Fibroblast of the conjunctiva (primary cell): ENCODE results near the gene IPO7.
"Not testable (repeated sequence)": the region's sequence is repeated elsewhere in the genome, so short reads cannot be mapped to it uniquely, and the experiment has no call there.

Experiments used
- DNase-seq: peaks from one replicate; pipeline ENCODE4 v3.0.0-alpha.2; 2010; ENCODE audit warnings: low read depth

Gene IPO7

DNA sequence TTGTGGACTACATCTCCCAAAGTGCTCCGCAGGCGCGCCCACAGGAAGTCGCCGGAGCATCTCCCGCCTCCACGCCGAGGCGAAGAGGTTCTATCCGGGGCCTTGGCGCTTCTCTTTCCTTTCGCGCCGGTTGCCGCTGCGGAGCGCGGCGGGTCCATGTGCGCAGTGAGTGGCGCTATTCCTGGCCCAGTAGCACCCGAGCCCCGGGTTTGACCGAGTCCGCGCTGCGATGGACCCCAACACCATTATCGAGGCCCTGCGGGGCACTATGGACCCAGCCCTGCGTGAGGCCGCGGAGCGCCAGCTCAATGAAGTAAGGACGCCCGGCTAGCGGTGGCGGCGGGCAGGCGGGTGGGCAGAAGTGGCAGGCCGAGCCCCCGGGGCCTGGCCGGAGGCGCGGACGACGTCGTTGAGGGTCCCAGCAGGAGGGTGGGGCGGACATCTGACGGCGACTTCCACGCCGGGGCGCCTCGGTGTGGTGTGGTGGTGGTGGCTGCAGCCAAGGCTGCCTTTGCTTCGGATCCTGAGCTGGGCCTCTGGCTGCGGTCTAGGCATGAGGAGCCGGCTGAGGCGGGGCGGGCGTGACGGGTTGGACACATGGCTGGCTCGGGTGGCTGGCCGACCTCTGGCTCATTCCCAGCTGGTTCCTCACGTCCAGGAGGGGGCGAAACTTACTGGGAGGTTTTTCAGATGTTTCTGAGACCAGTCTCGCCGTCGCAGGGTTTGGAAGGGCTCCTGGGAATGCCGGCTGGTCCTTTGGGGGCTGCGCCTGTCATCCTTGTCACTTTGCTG lies at the start of gene IPO7:
IPO7 (plus strand) TSS at position 118 of the 792 bp plus-strand sequence; CDS start at position 230, 112 bp downstream.
- DNase-seq = peak; percentile 82

DNA sequence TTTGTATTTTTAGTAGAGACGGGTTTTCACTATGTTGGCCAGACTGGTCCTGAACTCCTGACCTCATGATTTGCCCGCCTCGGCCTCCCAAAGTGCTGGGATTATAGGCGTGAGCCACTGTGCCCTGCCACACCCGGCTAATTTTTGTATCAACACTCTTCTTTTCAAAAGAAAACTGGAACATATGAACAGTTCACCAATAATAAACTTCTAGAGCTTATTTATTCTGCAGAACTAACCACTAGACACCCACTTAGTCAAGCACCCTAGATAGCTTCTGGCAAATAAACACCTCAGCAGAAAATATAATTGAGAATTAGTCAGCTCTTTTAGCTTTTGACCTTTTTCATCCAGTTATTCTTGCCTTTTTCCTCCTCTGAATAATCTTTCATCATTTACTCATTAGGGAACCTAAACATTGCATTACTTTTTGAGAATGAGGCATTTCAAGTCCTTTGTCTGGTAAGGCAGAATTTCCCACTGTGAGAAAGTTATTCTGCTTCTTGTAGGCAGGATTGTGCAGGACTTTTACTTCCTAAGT lies 42.7 kb upstream of the IPO7 start:
- no peak for DNase-seq

DNA sequence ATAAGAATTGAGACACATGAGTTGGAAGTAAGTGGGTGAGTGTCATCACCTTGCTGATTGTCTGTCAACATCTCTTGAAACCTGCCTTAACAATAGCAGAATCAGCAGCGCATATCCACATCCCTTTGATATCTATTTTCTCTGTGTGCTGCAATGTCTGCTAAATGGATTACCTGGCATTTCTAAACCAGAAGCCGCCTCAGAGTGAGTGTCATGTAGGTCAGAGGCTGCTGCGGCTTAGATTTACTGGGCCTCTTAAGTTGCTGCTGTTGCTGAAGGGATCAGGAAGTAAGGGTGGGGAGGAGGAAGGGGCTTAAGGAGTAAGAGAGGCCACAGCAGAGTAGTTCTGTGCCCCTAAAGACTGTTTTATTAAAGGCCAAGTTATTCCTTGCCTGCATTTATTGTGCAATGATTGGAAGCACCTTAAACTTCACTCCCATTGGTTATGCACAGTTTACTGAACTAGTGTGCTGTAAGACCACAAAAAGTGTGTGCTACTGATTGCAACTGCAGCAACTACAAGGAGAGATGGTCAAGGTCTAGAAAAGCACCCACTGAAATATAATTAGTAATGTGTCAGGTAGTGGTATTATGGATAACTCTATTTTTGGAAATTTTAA lies 40.3 kb upstream of the IPO7 start:
- no peak for DNase-seq

DNA sequence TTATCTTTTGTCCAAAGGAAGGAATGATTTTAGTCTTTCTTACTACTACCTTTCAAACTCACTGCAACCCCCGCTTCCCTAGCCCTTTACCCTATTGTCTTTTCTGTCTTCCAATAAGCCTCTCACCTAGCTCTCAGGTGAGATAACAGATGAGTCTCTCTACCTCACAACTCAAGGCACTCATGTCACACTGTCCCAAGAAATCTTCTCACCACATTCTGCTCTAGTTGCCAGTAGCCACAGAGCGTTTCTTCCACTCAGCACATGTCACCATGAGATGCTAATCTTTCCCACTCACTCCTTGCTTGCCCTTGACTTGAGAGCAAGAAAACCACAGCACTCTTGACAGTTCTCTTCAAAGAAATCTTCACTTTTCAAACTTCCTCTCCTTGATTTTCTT lies 37.4 kb upstream of the IPO7 start:
- DNase-seq = no peak

DNA sequence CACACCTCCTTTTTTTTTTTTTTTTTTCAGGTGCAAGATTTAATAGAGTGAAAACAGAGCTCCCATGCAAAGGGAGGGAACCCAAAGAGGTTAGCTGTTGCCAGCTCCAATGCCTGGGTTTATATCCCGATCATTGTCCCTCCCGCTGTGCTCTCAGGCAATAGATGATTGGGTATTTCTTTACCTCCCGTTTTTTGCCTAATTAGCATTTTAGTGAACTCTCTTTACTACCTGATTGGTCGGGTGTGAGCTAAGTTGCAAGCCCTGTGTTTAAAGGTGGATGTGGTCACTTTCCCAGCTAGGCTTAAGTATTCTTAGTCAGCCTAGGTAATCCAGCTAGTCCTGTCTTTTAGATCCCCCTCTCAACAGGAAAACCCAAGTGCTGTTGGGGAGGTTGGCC lies 36.7 kb upstream of the IPO7 start:
- not testable (repeated sequence) for DNase-seq

DNA sequence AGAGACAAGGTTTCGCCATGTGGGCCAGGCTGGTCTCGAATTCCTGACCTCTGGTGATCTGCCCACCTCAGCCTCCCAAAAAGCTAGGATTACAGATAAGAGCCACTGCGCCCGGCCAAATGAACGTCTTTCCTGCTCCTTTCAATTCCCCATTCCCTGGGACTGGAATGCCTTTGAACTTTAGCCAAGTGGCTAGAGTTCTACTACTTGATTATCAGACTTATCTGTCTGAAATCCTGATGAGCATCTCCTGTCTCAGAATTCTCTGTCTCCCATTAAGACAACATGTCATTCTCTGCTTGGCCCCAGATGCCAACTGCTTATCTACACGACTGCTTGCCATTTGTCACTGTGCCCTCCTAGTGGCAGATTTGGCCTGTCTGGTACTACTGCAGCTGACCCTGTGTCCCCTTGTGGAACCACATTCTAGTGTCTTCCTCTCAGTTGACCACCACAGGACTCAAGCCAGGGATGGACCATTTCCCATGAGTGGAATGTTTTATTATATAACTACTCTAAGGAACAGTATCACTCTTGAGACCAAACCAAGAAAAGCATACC lies 33.1 kb upstream of the IPO7 start:
- DNase-seq = no peak

DNA sequence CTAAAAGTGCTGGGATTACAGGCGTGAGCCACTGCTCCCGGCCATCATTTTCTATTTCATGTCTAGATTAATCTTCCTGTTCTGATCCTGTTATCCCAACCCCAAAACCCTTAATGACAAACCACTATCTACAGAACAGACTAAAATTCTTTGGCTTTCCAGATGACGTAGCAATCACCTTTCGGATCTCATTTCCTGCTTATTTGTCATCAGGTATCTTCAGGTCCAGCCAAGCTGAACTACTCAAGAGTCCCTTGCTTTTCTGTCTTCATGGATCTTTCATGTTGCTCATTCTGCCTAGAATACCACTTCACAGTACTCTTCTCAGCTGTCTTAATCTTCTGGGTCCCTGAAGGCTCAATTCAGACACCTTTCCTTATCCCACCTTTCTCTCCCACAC lies 27.4 kb upstream of the IPO7 start:
- no peak for DNase-seq

DNA sequence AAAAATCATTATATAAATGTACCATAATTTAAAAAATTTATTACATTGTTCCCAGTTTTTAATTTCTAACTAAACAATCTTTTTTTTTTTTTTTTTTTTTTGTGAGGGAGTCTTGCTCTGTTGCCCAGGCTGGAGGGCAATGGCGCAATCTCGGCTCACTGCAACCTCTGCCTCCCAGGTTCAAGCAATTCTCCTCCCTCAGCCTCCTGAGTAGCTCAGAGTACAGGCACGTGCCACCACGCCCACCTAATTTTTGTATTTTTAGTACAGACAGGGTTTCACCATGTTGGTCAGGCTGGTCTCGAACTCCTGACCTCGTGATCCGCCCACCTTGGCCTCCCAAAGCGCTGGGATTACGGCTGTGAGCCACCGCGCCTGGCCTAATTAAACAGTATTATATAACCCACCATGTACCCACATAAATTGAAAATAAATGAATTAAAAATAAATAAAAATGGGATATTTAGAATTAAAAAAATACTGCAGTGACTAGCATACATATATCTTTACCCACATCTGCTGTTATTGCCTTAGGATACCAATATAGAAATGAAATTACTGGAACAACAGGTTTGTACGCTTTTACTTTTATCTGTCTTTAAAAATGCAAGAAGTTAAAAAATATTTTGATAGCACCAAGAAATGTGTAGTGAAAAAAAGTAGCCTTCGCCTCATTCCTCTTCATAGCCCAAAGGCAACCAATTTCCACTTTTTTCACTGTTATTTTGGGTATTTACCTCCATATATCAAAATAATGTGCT lies 23.4 kb upstream of the IPO7 start:
- DNase-seq = not testable (repeated sequence)

DNA sequence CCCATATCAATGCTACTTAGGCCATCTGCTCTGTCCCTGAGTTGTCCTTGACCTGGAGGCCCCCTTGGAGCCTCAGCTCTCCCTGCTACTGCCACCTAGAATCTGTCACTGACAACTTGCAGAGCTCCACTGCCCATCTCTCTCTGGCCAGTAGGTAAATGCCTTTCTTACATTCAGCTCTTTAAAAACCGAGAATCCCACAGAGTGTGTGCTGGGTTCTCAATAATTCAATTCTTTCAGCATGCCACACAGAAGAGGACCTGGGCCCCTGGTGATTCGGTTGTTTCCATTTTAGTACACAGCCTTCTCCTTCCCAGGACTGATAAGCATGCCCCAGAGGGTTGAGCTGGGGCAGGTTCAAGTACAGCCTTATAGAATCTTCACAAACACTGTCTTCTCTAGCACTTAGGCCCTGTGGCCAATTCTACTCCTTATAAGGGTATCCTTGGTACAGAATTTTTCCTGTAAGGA lies 22.0 kb upstream of the IPO7 start:
- DNase-seq = no peak

DNA sequence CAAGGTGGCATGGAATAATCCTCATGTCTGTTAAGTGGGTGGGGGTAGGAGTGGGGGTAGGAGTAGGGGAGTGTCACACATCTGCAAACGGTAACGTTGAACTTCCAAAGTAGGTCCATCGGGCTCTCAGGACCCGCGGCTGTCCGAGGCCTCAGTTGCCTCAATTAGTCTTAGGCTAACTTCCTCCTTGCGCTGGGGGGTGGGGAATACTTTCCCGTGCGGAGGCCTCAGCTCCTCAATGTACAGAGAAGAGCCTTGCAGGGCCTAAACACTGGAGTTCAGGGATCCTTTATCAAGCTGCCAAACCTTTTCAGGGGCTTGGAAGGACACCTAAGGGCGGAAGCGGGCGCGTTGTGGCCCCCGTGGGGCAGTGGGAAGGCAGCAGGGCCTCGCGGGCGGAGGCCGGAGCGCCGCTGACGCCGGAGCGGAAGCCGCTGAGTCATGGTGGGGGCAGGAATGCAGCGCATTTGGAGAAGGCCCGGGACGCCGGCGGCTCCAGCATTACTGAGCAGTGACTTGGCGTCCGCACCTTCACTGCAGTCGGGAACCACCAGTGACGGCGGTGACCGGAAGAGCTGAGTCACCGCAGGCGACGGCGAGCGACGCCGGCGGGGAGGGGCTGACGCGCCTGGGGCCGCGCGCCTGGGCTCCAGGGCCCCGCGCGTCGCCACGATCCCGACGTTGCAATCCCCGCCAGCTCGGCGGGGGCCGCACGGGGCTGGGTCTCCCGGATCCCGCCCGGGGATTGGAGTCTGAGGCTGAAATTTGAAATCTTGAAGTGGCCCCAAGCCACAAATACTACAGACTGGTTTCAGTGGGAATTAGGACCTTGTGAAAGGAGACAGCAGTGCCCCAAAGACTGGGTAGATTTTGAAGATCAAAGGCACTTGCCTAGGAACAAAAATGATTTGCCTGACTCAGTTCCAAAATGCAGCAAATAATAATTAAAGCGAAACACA lies 20.2 kb upstream of the IPO7 start:
- peak; percentile 87 for DNase-seq

DNA sequence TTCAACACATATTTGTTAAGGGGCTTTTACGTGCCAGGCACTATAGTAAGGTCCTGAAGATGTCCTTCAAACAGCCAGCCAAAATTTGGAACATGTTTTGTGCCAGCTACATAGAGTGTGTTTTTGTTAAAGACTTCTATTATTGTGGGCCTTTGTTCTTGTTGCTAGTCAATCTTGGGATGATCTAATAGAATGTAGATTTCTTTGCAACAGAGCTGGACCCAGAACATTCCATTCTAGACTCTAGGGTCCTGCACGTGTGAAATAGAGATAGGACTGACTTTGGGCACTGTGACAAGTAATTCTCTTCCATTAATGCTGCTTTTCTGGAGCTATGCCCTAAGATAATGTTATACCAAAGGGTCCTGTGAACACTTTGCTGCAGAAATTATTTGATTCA lies 16.9 kb upstream of the IPO7 start:
- DNase-seq = no peak

DNA sequence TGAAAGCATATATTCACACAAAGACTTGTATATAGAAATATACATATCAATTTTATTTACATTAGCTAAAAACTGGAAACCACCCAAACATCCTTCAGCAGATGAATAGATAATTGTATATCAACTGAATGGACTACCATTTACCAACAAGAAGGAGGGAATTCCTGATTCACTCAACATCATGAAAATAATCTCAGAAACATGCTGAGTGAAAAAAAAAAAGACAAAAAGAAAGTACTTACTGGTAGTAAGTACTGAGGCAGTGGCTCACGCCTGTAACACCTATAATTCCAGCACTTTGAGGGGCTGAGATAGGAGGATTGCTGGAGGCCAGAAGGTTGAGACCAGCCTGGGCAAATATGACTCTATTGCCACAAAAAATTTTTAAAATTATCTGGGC lies 7.4 kb upstream of the IPO7 start:
- DNase-seq = no peak

DNA sequence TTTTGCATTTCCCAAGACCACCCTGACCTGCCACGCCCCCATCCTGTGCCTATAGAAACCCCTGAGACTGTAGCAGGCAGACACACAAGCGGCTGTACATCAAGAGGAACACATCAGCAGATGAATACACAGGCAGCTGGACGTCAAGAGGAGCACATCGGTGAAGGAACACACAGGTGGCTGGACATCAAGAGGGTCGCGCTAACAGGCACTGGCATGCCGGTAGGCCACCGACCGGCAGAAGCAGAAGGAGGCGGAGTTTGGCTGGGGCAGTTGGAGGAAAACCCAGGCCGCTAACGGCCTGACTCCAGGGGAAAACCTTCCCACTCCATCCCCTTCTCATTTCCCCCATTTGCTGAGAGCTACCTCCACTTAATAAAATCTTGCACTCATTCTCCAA lies 5.4 kb upstream of the IPO7 start:
- no peak for DNase-seq

DNA sequence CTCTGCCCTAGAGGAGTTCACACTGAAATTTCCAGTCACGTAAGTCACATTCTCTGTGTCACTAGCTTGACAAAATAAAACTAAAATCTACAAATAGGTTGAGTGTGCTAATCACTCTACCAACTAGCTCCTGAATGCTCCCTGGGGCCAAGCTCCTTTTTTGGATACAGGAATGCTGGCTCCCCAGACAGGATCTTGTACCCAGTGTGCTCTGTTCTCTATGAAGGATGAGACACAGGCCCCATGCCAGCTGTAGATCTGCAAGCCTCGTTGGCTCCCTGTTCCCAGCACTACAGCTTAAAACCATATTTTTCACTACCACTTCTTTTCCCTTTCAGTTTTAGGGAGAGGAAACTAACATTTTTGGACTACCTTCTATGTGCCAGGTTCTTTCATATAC lies 3.7 kb upstream of the IPO7 start:
- DNase-seq = no peak

DNA sequence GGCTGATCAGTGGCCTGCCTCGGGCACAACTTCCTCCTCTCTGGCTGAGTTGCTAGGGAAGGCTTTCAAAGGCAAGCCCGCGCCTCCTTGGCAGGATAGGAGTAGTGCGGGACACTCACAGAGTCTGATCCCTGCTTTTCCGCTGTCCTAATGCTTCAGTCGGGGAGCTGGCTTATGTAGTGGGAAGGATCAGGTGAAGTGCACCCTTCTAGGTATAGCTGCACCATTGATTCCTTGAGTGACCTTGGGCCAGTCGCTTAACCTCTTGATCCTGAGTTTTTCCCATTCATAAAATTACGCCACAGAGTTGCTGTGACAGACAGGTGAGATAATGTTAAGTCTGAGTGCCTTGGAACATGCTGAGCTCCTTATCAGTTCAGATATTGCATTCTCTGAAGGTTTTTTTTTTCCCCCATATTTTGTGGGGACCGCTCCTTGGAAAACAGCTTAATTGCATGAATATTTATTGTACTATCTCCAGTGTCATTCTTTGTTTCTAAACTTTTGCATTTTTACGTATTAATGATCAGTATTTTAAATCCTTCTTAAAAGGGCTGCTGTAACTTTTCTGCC lies 961 bp downstream of the IPO7 start:
- DNase-seq = no peak

DNA sequence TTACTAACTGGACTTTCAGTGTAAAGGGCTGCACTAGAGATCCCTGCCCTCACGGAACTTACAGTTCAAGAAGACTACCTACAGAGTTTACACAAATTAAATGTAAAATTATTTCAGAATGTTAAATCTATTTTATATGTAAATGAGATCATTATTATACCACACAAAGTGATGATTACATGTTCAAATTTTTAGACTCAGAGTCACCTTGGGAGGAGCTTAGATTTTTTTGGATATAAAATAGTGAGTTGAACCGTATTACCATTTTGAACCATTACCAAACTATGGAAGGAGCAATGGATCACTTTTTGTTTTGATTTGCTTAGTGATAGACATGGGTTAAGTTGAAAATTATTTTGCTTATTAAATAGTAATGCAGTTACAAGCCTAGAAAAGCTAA lies 1.6 kb downstream of the IPO7 start:
- DNase-seq = no peak

DNA sequence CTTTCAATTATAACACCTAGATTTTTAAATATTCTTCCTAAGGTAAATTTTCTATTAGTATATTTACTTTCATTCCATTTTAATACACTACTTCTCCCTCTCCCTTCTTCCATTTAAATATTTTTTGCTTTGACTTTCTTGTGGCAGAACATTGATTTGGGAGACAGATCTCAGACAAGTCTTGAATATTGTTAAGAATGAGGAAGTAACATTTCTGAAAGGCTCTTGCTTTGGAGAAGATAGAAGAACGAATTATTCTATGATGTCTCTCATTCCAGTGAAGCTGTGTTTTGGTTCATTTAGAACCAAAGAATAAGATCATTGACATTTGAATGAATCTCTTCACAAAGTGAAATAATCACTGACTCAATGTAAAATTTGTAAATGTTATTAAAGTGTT lies 2.4 kb downstream of the IPO7 start:
- DNase-seq = no peak

DNA sequence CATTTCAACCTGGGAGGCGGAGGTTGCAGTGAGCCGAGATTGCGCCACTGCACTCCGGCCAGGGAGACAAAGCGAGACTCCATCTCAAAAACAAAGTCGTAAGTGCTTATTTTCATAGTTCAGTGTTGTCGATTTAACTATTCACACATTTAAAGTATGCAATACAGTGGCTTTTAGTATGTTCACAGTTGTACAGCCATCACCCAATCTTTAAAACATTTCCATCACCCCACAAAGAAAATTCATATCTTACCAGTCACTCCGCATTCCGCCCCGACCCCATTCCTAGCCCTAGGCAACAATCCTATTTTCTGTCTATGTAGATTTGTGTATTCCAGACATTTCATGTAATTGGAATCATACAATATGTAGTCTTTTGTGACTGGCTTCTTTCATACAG lies 11.9 kb downstream of the IPO7 start:
- DNase-seq = no peak

DNA sequence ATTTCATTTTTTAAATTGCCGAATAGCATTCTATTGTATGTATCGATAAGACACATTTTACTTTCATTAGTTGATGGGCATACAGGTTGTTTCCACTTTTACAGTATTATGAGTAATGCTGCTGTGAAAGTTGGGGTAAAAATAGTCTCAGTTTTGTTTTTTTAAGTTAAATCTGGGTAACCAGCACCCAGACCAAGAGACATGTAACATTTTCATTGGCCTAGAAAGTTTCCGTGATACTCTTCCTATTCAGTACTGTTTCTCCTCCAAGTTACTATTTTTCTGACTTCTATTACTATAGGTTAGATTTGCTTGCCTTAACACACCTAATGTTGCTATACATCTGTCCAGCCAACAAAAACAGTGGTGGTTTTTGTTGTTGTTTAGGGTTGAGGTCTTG lies 12.3 kb downstream of the IPO7 start:
- no peak for DNase-seq

DNA sequence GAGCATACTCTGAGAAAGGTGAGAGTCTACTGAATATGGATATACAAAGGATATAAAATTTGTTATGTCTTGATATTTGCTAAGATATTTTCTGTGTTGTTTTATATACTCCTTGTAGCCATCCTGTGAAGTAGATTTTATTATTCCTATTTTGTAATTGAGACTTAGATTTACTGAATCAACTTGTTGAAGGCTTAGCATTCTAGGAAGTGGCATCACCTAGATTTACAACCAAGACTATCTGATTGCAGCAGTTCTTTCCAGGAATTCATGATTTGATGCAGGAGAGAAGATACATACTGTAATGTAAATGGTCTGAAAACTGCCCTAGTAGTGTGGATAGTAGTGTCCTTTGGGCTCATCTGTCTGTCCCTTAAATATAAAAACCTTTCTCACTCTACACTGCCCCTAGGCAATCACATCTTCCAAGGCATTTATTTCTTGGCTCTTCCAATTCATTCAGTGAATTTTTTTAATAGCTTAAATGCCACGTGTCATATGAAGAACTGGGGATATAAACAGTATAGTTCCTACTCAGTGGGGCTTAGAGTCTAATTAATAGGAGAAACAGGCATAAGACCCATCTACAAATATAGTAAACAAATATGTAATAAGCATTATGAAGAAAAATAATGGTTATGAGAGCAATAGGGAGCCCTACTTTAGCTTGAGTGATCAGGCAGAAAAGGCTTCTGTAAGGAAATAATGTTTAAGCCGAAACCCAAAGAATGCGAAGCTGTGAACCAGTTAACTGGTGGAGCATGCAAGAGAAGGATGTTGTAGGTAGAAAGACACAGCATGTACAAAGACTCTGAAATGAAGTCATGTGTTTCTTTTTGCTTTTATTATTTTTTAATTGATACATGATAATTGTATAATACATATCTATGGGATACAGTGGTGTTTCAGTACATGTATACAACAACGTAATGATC lies 13.6 kb downstream of the IPO7 start:
- DNase-seq = no peak
